GM21529 (cell line): ENCODE results near the gene FEZ2.

Experiments
- ATAC-seq: cut with Tn5 transposase; IDR thresholded peaks from one replicate; pipeline ENCODE4 v1.9.1; 2021; ENCODE audit not compliant: unreplicated experiment

FEZ2 gene

GRCh38 chr2:36587556-36587955 is 10.4 kb downstream of the FEZ2 start:
- ATAC-seq, result no peak

- ATAC-seq, result no peak
Measured at GRCh38 chr2:36587101-36587500, 10.9 kb downstream of the FEZ2 start.

GRCh38 chr2:36586672-36587071 is 11.3 kb downstream of the FEZ2 start:
- no peak for ATAC-seq

DNA sequence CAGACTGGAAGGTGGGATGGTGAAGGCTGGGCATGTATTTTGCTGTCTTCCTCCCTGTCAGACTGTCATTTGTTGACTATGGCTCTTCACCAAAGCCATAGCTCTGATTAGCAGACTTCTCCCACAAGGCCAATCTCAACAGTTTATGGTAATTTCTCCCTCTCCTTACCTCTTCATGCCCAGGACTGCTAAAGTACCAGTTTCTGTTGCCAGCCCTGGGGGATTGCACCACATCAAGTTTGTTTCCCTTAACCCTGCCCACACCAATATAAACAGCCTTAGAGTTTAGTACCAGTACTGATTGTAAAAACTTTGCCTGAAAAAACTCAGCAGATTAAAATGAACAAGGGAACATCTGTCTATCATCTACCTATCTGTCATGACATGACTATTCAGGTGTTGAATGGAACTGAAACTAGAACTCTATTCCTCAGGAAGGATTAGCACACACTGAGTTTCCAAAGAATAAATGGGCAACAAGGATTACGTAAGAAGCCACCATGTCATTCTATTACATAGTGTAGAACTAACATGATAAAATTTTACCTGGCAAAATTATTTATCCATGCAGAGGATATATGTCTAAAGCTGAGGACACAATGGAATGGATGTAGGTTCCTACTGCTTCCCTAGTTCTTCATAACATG is 13.7 kb downstream of the FEZ2 start:
- no peak for ATAC-seq

GRCh38 chr2:36582951-36583350 is 15.0 kb downstream of the FEZ2 start:
- ATAC-seq, result no peak

- ATAC-seq, result no peak
Measured at GRCh38 chr2:36582538-36582937, 15.4 kb downstream of the FEZ2 start.

- ATAC-seq, result no peak
Measured at GRCh38 chr2:36579297-36579664, 18.7 kb downstream of the FEZ2 start.

DNA sequence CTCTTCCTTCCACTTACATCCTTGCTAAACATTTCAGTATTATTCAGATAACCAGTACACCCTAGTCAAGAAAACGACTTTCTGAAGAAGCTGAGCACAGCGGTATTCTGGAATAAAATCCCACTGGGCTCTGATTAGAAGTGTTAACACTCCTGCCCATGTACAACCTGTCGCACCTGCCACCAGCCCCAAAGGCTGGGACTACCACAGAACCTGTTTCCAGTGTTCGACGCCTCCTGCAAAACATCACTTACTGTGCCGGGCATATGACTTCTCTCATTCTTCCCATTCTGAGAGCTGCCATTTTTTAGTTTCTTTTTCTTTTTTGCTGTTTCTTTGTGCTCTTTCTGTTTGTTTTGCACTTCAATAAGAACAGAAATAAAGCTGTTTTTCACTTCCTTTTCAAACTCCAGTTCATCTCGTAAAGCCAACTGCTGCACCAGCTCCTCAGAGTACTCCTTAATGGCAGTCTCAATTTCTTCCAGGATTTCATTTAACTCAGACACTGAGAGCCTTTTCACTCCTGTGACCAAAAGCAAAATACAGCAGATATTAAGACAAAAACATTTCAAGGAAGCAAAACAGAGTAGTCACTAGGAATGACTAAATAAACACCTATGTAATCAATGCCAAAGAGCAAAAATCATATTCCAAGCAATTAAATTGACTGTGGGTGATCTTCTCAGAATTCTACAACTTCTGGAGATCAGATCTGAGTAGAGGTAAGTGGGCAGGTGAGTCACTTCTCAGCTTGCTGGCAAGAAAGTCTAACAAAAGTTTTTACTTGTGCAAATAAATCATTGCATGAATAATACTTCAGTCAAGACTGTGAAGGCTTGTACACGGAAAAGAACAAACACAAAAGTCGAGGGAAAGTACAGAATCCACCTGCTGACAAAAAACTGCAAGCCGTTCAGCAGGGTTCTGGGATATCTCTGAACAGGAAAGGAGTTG is 19.3 kb downstream of the FEZ2 start:
- peak; percentile 62 for ATAC-seq

DNA sequence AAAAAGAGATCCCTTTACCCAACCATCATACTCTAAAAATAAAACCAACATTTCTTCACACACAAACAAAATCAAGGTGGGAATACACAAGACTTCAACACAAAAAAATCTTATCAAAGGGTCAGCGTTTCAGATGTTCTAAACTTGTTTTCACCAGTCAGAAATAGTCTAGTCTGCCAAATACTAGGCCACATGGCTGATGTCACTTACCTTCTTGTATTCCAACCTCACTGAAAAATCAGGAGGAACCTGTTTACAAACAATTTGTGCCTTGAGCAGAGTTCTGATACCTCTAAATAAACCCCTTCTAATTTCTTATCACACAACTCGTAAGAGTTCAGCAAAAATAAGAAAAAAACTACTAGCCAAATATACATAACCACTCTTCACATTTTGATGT is 20.1 kb downstream of the FEZ2 start:
- ATAC-seq, result no peak

DNA sequence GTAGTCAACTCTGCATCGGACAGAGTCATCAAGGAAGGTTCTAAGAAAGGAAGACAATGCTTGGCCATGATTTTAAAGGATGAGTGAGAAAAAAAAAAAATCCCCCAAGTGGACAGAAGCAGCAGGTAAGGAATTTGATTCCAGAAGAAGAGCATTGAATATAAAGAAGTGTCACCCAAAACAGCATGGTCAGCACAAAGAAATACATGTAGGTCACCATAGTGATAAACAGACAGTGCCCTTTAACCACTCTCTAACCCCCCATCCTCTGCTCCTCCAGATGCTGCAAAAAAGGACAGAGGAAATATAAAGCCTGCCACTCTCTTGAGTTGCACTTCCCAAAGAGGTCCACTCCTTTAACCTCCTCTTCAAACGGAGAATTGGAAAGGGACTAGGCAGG is 23.4 kb downstream of the FEZ2 start:
- ATAC-seq, result no peak

GRCh38 chr2:36573165-36573564 is 24.8 kb downstream of the FEZ2 start:
- no peak for ATAC-seq

- ATAC-seq, result no peak
Measured at GRCh38 chr2:36572719-36573059, 25.3 kb downstream of the FEZ2 start.

DNA sequence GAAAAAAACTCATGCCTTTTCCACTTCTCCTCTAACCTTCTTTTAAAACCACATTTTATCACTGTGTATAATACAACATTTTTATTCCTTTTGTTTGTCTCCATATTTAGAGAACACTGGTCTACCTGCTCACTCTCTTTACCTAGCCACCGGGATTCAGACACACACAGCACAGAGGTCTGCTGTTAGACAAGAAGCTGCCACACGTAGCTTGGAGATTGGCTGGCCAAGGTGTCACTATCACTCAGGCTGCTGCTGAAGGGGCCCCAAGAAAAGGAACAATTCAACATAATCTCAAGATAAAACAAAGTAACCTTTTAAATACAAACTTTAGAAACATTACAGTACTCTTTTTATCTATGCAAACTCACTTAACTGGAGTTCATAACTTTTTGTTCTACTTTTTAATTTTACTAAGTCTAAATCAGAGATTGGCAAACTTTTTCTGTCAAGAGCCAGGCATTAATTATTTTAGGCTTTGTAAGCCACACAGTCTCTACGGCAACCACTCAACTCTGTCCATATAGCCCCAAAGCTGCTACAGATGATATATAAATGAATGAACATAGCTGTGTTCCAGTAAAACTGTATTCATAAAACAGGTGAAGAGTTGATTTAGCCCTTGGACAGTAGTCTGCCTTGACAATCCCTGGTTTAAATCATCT is 25.8 kb downstream of the FEZ2 start:
- no peak for ATAC-seq

- no peak for ATAC-seq
Measured at GRCh38 chr2:36570416-36570815, 27.6 kb downstream of the FEZ2 start.

DNA sequence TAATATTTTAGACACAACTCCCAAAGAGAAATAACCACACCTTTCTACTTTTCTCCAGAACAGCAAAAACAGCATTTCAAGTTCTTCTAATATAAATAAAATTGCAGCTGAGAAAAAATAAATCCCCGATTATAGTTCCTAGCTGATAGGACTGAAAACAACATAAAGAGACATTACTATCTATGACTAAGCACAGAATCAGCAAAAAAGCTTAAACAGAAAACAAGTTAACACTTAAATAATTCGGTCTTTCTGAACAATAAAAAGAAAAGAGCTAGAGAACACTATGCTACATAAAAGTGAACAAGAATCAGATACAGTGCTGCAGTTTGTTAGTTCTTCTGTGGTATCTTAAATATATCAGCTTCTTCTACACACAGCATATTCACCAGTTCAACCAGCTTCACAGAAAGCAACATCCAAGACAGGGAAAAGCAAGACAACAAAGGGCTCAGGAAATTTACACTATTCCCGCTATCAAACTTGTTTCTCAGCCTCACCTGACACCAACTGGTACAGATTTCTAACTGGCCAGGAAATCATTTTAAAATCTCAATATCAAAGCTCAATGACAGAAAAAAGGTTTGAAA is 28.6 kb downstream of the FEZ2 start:
- ATAC-seq, result no peak

DNA sequence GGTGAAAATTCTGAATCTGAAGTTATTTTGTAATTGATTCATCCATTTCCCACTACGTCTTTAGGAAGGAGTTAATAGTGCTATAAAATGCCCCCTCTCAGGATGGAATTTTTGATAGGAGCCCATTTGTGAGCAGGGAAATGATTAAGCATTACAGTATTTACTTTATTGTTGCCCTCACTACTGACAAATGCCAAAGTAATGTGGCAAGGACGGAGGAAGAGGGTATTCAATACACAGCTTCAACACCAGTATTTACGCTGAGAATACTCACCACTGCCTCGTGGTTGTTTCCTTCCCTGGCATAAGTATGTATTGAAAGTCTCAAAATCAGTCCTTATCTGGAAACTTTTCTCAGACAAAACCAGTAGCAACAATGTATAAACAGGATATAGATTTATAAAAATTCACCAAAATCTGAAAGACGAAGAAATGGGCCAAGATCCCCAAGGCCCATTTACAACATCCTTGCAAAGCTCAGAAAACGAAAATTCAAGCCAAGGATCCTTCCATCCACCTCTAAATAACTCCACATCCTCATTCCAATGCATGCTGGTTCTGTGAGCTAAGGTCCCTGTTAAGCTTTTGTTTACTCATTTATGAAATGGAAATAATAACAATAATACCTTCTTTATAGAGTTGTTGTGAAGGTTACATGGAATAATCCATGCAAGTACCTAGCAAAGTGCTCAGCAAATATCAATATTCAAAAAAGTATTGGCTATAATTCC is 29.3 kb downstream of the FEZ2 start:
- ATAC-seq, result no peak

DNA sequence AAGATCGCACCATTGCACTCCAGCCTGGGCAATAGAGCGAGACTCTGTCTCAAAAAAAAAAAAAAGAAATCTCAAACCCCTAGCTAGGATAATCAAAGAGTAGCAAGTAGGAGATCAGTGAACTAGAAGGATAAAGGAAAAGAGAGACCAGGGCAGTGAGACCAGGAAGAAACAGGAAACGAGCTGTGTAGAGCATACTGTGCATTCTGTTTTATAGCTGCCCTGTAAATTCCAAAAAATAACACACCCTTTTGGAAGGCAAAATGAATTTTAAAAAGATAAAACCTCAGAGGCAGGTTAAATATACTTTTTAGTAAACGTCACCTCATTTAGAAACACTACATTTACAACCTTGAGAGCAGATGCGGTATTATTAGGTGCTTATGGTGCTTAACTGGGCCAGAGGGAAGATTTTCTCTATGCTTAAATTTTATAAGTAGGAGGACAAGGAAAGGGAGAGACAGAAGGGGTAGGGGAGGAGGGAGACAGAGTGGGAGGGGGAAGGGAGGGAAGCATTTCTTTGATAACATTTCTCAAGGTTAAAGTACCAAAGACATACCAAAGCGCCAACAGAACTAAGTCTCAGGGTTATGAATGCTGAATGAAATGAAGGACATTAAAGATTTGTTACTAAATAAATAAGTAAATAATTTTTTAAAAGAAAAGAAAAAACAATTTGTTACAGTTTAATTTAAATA is 30.1 kb downstream of the FEZ2 start:
- no peak for ATAC-seq

- no peak for ATAC-seq
Measured at GRCh38 chr2:36566887-36567286, 31.1 kb downstream of the FEZ2 start.

DNA sequence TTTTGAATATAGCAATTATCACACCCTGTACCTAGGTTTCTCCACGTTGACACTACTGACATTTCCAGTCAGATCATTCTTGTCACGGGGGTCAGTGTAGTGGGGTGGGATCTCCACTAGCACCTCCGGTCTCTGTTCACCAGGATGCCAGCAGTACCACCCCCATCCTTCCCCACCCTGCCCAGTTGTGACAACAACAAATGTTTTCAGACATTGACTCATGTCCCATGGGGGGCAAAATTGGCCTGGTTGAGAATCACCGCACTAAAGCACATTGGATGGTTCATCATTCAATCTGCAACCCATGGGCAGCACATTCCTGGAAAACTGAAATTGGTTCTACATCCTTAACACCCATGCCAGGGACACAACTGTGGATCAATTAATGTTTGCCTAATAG is 32.3 kb downstream of the FEZ2 start:
- ATAC-seq, result no peak

DNA sequence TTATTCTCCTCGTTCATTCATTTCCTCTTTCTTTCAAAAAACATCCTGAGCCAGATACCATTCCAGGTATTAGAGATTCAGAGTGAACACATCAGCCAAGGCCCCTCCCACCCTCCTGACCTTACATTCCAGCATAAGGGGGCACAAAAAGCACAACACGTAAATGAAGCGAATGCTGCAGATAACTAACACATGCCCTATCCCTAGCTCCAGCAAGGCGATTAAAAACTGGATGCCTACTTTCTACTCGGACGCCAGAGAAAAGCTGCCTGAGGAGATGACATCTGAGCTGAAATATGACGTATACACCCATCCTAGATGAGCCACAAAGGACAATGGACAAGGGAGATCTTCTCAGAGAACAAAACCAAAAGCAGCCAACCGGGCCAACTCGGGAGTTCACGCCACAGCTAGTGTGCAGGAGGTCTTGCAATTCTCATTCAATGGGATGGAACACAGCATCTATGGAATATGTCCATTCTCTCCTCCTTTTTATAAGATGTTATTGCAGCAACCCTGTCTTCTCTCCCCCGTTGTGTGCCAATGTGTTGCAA is 33.5 kb downstream of the FEZ2 start:
- ATAC-seq, result no peak
